ENCODE results near the gene FOSL1.

- TF ChIP-seq POLR2A (IDR thresholded peaks at IDR 0.05; ENCODE audit: extremely low read depth, insufficient read length) = no peak
- TF ChIP-seq CTCF (IDR thresholded peaks at IDR 0.05; ENCODE audit: low read depth, low read length) = no peak
- TF ChIP-seq MYC (IDR thresholded peaks at IDR 0.05; ENCODE audit: low read depth, low read length) = no peak
- TF ChIP-seq, protein P1, sequence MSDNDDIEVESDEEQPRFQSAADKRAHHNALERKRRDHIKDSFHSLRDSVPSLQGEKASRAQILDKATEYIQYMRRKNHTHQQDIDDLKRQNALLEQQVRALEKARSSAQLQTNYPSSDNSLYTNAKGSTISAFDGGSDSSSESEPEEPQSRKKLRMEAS (IDR thresholded peaks at IDR 0.05; ENCODE audit: low read depth, low read length) = no peak
Measured at GRCh38 chr11:65862941-65863888, 37.0 kb downstream of the FOSL1 start.
